ENCODE measurements around the gene NUP160. TPM values are rescaled to one million over a fixed set of nuclear protein-coding genes. Genes with fewer than 3 reads are reported as not detected.
"Not testable (repeated sequence)": the region's sequence is repeated elsewhere in the genome, so short reads cannot be mapped to it uniquely, and the experiment has no call there.

Gene NUP160
- total RNA-seq, 6 experiments from 2014 or later = 9.5 to 14.3 (median 11.2) TPM

GRCh38 chr11:47867823-47868222, 19.7 kb upstream of the NUP160 start:
- ATAC-seq (no peak), DNase-seq (no peak)
- Histone ChIP-seq H3K36me3 (no peaks in the 10 kb centered on the region), H3K27me3 (no peaks in the 10 kb centered on the region), H3K4me3 (no peak overlapping the region), H3K27ac (no peak overlapping the region), H3K9me3 (no peaks in the 10 kb centered on the region), H3K4me1 (no peaks in the 10 kb centered on the region)
- TF ChIP-seq CTCF (IDR thresholded peaks at IDR 0.05) = no peak
- no peak for TF ChIP-seq POLR2A (IDR thresholded peaks at IDR 0.05)
- intact Hi-C loops (cut with DNase I) = no loop called here
- WGBS (ENCODE audit: insufficient coverage, low coverage, low lambda C conversion rate, missing lambda C conversion rate) = 97% methylated on average over 3 of the region's 3 CpGs

- 65% methylated on average over 6 of the region's 6 CpGs for WGBS (ENCODE audit: insufficient coverage, low coverage, low lambda C conversion rate, missing lambda C conversion rate)
- not testable (repeated sequence) for ATAC-seq
Observed at GRCh38 chr11:47866892-47867291, 18.7 kb upstream of the NUP160 start.

GRCh38 chr11:47864901-47865300, 16.8 kb upstream of the NUP160 start:
- DNase-seq = no peak
- 32% methylated on average over 5 of the region's 5 CpGs for WGBS (ENCODE audit: insufficient coverage, low coverage, low lambda C conversion rate, missing lambda C conversion rate)
- Histone ChIP-seq H3K4me3 (no peak overlapping the region), H3K27me3 (no peaks in the 10 kb centered on the region), H3K27ac (no peak overlapping the region), H3K4me1 (no peaks in the 10 kb centered on the region), H3K36me3 (no peaks in the 10 kb centered on the region), H3K9me3 (no peaks in the 10 kb centered on the region)
- ATAC-seq = peak in 2 of 4 donors; percentile 24 to 44
- TF ChIP-seq POLR2A (IDR thresholded peaks at IDR 0.05) (no peak), CTCF (IDR thresholded peaks at IDR 0.05) (no peak)
- intact Hi-C loops (cut with DNase I) = no loop called here

More at GRCh38 chr11:47866892-47867291, 18.7 kb upstream of the NUP160 start:
- H3K36me3 ChIP-seq; H3K27ac ChIP-seq; H3K27me3 ChIP-seq; H3K4me1 ChIP-seq; H3K9me3 ChIP-seq; H3K4me3 ChIP-seq; DNase-seq; intact Hi-C loops (cut with DNase I): not testable (repeated sequence)

- Histone ChIP-seq H3K9me3 (no peaks in the 10 kb centered on the region), H3K27ac (no peak overlapping the region)
- ATAC-seq = no peak
Observed at GRCh38 chr11:47863898-47864430, 15.8 kb upstream of the NUP160 start.

More at GRCh38 chr11:47863898-47864430, 15.8 kb upstream of the NUP160 start:
- TF ChIP-seq CTCF (IDR thresholded peaks at IDR 0.05) (no peak), POLR2A (IDR thresholded peaks at IDR 0.05) (no peak)
- no peaks in the 10 kb centered on the region for H3K4me1 ChIP-seq
- no peaks in the 10 kb centered on the region for H3K27me3 ChIP-seq
- intact Hi-C loops (cut with DNase I) = no loop called here
- H3K36me3 ChIP-seq = no peaks in the 10 kb centered on the region
- no peak overlapping the region for H3K4me3 ChIP-seq
- DNase-seq = no peak
- 91% methylated on average over 4 of the region's 4 CpGs for WGBS (ENCODE audit: insufficient coverage, low coverage, low lambda C conversion rate, missing lambda C conversion rate)

All from right lobe of liver (tissue), 6 donors.